Calu3 (cell line): Measurements from ENCODE around the gene PAF1. TPM values are rescaled to one million over a fixed set of nuclear protein-coding genes. Genes with fewer than 3 reads are reported as not detected.

ENCODE experiments used
- BruUV-seq: library from RNA; stranded (reverse); fragments of 400-500 nt; replicated peaks from 2 replicates; lab custom pipeline; 2021; lab: Mats Ljungman, UMichigan
- CTCF ChIA-PET: fragments of 300-600 bp; sonication (Branson Sonifier 250); formaldehyde crosslinking; loops from one replicate; lab custom pipeline; 2022; ENCODE audit warnings: antibody characterized with exemption; lab: Charles Lee
- DNase-seq: peaks from one replicate; pipeline ENCODE4 v3.0.0; 2022
- H3K27ac Mint-ChIP-seq: one replicate; pipeline ENCODE4 v1.8.0; 2022; ENCODE audit warnings: mixed read lengths; ENCODE audit not compliant: unreplicated experiment
- H3K27me3 Mint-ChIP-seq: one replicate; pipeline ENCODE4 v1.8.0; 2022; ENCODE audit warnings: mixed read lengths; ENCODE audit not compliant: unreplicated experiment
- H3K36me3 Mint-ChIP-seq: one replicate; pipeline ENCODE4 v1.8.0; 2022; ENCODE audit warnings: mild to moderate bottlenecking, moderate library complexity, mixed read lengths; ENCODE audit not compliant: insufficient read depth, unreplicated experiment
- H3K4me1 Mint-ChIP-seq: one replicate; pipeline ENCODE4 v1.8.0; 2022; ENCODE audit warnings: mild to moderate bottlenecking, low read depth, mixed read lengths; ENCODE audit not compliant: unreplicated experiment
- H3K4me3 Mint-ChIP-seq: one replicate; pipeline ENCODE4 v1.8.0; 2022; ENCODE audit warnings: mild to moderate bottlenecking, low read depth, moderate library complexity, mixed read lengths; ENCODE audit not compliant: unreplicated experiment
- H3K9me3 Mint-ChIP-seq: one replicate; pipeline ENCODE4 v1.8.0; 2022; ENCODE audit warnings: low read depth, mixed read lengths; ENCODE audit not compliant: unreplicated experiment
- CTCF ChIP-seq: fragments of 200-600 bp; IDR thresholded peaks from one replicate; pipeline ENCODE4 v1.8.0; 2022; ENCODE audit warnings: antibody characterized with exemption; ENCODE audit not compliant: unreplicated experiment
- intact Hi-C: fragments of 100-400 bp; cut with micrococcal nuclease; formaldehyde crosslinking; loops from one replicate; pipeline ENCODE4 v1.10.0; 2022; ENCODE audit not compliant: unreplicated experiment
- total RNA-seq: library from RNA; stranded (reverse); gene quantifications from 2 replicates; pipeline ENCODE4 v1.2.3, GENCODE V29; 2022

The PAF1 gene
- total RNA-seq, 1 experiment from 2014 or later, result 64.3 TPM

GRCh38 chr19:39415111-39416046, 24.5 kb upstream of the PAF1 start:
- Mint-ChIP-seq H3K36me3 (peaks cover 66% of the 10 kb centered on the region), H3K27ac (no peak overlapping the region)
- intact Hi-C loops, result no loop called here

GRCh38 chr19:39413911-39414608, 23.2 kb upstream of the PAF1 start:
- CTCF ChIA-PET, result interaction anchor here (0.6 to 1.7 kb wide), 6 partner anchors 12 to 67 kb away, joined by 3 to 9 read pairs (median 4); partner anchors contain the start of gene TIMM50
- peaks cover 66% of the 10 kb centered on the region for H3K36me3 Mint-ChIP-seq

More at GRCh38 chr19:39415111-39416046, 24.5 kb upstream of the PAF1 start:
- CTCF ChIA-PET, result interaction anchor here (1.7 kb wide), 1 partner anchor 11 kb away, joined by 4 read pairs; no protein-coding TSS in a partner anchor
- DNase-seq, result no peak
- Mint-ChIP-seq H3K4me1 (peaks cover 29% of the 10 kb centered on the region), H3K9me3 (no peaks in the 10 kb centered on the region), H3K4me3 (no peak overlapping the region), H3K27me3 (no peaks in the 10 kb centered on the region)
- no TSS peak for BruUV-seq
- TF ChIP-seq CTCF, result no peak

GRCh38 chr19:39413272-39413910, 22.5 kb upstream of the PAF1 start:
- CTCF ChIA-PET, result interaction anchor here (0.6 to 1.7 kb wide), 4 partner anchors 12 to 22 kb away, joined by 3 to 5 read pairs (median 4); no protein-coding TSS in a partner anchor
- Mint-ChIP-seq H3K9me3 (no peaks in the 10 kb centered on the region), H3K4me3 (peak overlapping the region; percentile 77), H3K27ac (peak overlapping the region; percentile 64), H3K27me3 (no peaks in the 10 kb centered on the region), H3K36me3 (peaks cover 68% of the 10 kb centered on the region), H3K4me1 (peaks cover 40% of the 10 kb centered on the region)
- DNase-seq, result peak; percentile 58
- intact Hi-C loops, result loop anchor here (2.0 to 5.0 kb wide), 2 partner anchors 17 to 291 kb away; no protein-coding TSS in a partner anchor
- no TSS peak for BruUV-seq
- TF ChIP-seq CTCF, result no peak

More at GRCh38 chr19:39413911-39414608, 23.2 kb upstream of the PAF1 start:
- peak overlapping the region; percentile 64 for H3K27ac Mint-ChIP-seq
- peak; percentile 60 for DNase-seq
- intact Hi-C loops, result loop anchor here (2.0 to 5.0 kb wide), 2 partner anchors 17 to 292 kb away; no protein-coding TSS in a partner anchor
- peaks cover 33% of the 10 kb centered on the region for H3K4me1 Mint-ChIP-seq
- no TSS peak for BruUV-seq
- TF ChIP-seq CTCF, result peak; percentile 23
- H3K4me3 Mint-ChIP-seq, result peak overlapping the region; percentile 77
- H3K27me3 Mint-ChIP-seq, result no peaks in the 10 kb centered on the region
- no peaks in the 10 kb centered on the region for H3K9me3 Mint-ChIP-seq

- H3K27me3 Mint-ChIP-seq, result no peaks in the 10 kb centered on the region
- intact Hi-C loops, result loop anchor here (2.0 to 5.0 kb wide), 2 partner anchors 18 to 291 kb away; no protein-coding TSS in a partner anchor
- no TSS peak for BruUV-seq
- peaks cover 71% of the 10 kb centered on the region for H3K36me3 Mint-ChIP-seq
- DNase-seq, result no peak
- no peak for TF ChIP-seq CTCF
- H3K4me1 Mint-ChIP-seq, result peaks cover 45% of the 10 kb centered on the region
- H3K27ac Mint-ChIP-seq, result peak overlapping the region; percentile 94
- CTCF ChIA-PET, result interaction anchor here (1.0 to 2.3 kb wide), 2 partner anchors 15 kb away, joined by 5 to 52 read pairs; no protein-coding TSS in a partner anchor
- peak overlapping the region; percentile 77 for H3K4me3 Mint-ChIP-seq
- no peaks in the 10 kb centered on the region for H3K9me3 Mint-ChIP-seq
Observed at GRCh38 chr19:39412867-39413271, 22.0 kb upstream of the PAF1 start.
